OCI-LY1 (cell line): Measurements from ENCODE around the gene DYRK3.
A peak's percentile ranks its signal among the peaks of the same experiment; 100 is the strongest.

Source experiments
- H2AFZ ChIP-seq: fragments of 200-600 bp; sonication (generic), shearing (Covaris generic); 2 replicates; pipeline ENCODE4 v1.6.0; 2014; ENCODE audit warnings: antibody characterized with exemption, mild to moderate bottlenecking, low read length
- H3F3A ChIP-seq: fragments of 200-600 bp; sonication (generic), shearing (Covaris generic); 2 replicates; pipeline ENCODE4 v1.6.0; 2014; ENCODE audit warnings: mild to moderate bottlenecking, antibody characterized with exemption, low read length, moderate library complexity; ENCODE audit not compliant: insufficient read depth
- H3K27ac ChIP-seq: fragments of 200-600 bp; sonication (generic); 2 replicates; pipeline ENCODE4 v1.5.1; 2014; ENCODE audit warnings: low read length, mixed run types, mild to moderate bottlenecking, low read depth; ENCODE audit not compliant: poor library complexity, severe bottlenecking
- H3K27me3 ChIP-seq: fragments of 200-600 bp; sonication (generic); 2 replicates; pipeline ENCODE4 v1.6.0; 2014; ENCODE audit warnings: antibody characterized with exemption, mild to moderate bottlenecking, low read length, moderate library complexity; ENCODE audit not compliant: insufficient read depth
- H3K36me3 ChIP-seq: fragments of 200-600 bp; sonication (generic); 2 replicates; pipeline ENCODE4 v1.6.1; 2014; ENCODE audit warnings: mild to moderate bottlenecking, antibody characterized with exemption, low read length, moderate library complexity, mixed read lengths; ENCODE audit not compliant: insufficient read depth
- H3K4me1 ChIP-seq: fragments of 200-600 bp; sonication (generic); 2 replicates; pipeline ENCODE4 v1.5.1; 2014; ENCODE audit warnings: mild to moderate bottlenecking, low read length, moderate library complexity; ENCODE audit not compliant: insufficient read depth, severe bottlenecking
- H3K4me2 ChIP-seq: fragments of 200-600 bp; sonication (generic), shearing (Covaris generic); 2 replicates; pipeline ENCODE4 v1.6.1; 2014; ENCODE audit warnings: low read length
- H3K4me3 ChIP-seq: fragments of 200-600 bp; sonication (generic); 2 replicates; pipeline ENCODE4 v1.5.1; 2014; ENCODE audit warnings: low read length, low read depth, mild to moderate bottlenecking, mixed read lengths; ENCODE audit not compliant: poor library complexity, severe bottlenecking
- H3K79me2 ChIP-seq: fragments of 200-600 bp; shearing (Covaris generic); 2 replicates; pipeline ENCODE4 v1.6.1; 2016; ENCODE audit warnings: mixed run types, low read length, mixed read lengths; ENCODE audit not compliant: insufficient read depth
- H3K9ac ChIP-seq: fragments of 200-600 bp; sonication (generic), shearing (Covaris generic); 2 replicates; pipeline ENCODE4 v1.6.1; 2014; ENCODE audit warnings: mild to moderate bottlenecking, low read length, mixed read lengths
- H3K9me2 ChIP-seq: fragments of 200-600 bp; sonication (generic), shearing (Covaris generic); 2 replicates; pipeline ENCODE4 v1.6.1; 2014; ENCODE audit warnings: low read depth, mild to moderate bottlenecking, low read length, mixed read lengths
- H3K9me3 ChIP-seq: fragments of 200-600 bp; shearing (Covaris generic); 2 replicates; pipeline ENCODE4 v1.6.1; 2014; ENCODE audit warnings: low read length, mixed read lengths
- H4K20me1 ChIP-seq: fragments of 200-600 bp; sonication (generic), shearing (Covaris generic); 2 replicates; pipeline ENCODE4 v1.6.0; 2016; ENCODE audit warnings: mild to moderate bottlenecking, low read length; ENCODE audit not compliant: insufficient read depth
- EZH2 ChIP-seq: fragments of 200-600 bp; sonication (generic), shearing (Covaris generic); IDR thresholded peaks from 2 replicates; pipeline ENCODE4 v1.8.0; 2017; ENCODE audit warnings: borderline replicate concordance, mixed run types, mild to moderate bottlenecking, antibody characterized with exemption, low read length, moderate library complexity, mixed read lengths
- TF ChIP-seq, protein P1 (sequence below): fragments of 200-600 bp; sonication (generic), shearing (Covaris generic); IDR thresholded peaks from 2 replicates; pipeline ENCODE4 v1.5.1; 2017; ENCODE audit warnings: mild to moderate bottlenecking, antibody characterized with exemption, low read length, moderate library complexity, mixed read lengths

The DYRK3 gene

DNA sequence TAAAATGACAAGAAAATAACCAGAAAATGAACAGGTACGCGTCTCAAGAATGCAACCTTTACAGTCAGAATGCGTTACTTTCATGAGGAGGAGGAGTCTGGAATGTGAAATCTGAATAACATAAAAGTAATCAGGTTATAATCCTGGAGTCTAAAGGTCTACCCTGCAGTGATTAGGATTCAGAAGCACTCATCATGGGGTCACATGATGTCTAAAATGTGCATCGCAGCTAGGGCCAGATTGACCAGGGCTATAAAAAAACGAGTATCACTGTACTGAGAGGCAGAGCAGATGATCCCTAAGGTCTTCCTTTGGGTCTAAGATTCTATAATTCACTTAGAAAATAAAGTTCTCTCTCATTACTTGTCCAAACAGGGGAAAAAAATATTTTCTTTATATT, 30.5 kb upstream of the DYRK3 start:
- TF ChIP-seq, protein P1, sequence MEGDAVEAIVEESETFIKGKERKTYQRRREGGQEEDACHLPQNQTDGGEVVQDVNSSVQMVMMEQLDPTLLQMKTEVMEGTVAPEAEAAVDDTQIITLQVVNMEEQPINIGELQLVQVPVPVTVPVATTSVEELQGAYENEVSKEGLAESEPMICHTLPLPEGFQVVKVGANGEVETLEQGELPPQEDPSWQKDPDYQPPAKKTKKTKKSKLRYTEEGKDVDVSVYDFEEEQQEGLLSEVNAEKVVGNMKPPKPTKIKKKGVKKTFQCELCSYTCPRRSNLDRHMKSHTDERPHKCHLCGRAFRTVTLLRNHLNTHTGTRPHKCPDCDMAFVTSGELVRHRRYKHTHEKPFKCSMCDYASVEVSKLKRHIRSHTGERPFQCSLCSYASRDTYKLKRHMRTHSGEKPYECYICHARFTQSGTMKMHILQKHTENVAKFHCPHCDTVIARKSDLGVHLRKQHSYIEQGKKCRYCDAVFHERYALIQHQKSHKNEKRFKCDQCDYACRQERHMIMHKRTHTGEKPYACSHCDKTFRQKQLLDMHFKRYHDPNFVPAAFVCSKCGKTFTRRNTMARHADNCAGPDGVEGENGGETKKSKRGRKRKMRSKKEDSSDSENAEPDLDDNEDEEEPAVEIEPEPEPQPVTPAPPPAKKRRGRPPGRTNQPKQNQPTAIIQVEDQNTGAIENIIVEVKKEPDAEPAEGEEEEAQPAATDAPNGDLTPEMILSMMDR, result no peak
- no peak for TF ChIP-seq EZH2
- Histone ChIP-seq H3F3A (0 out of 2 replicates have a peak, but pooled peaks cover 3% of the 10 kb centered on the region), H2AFZ (no peak overlapping the region), H3K36me3 (peaks cover 57% of the 10 kb centered on the region; the same call in 1 of the 2 replicates), H3K9me3 (no peaks in the 10 kb centered on the region), H3K4me2 (no peak overlapping the region), H3K27me3 (no peaks in the 10 kb centered on the region), H3K4me3 (no peak overlapping the region), H3K9ac (no peak overlapping the region), H3K9me2 (no peaks in the 10 kb centered on the region), H4K20me1 (no peaks in the 10 kb centered on the region), H3K4me1 (no peaks in the 10 kb centered on the region), H3K27ac (no peak overlapping the region), H3K79me2 (no peaks in the 10 kb centered on the region)

GRCh38 chr1:206606867-206607266, 28.5 kb upstream of the DYRK3 start:
- H4K20me1 ChIP-seq, result no peaks in the 10 kb centered on the region
- no peaks in the 10 kb centered on the region for H3K27me3 ChIP-seq
- H3K27ac ChIP-seq, result no peak overlapping the region
- no peak overlapping the region for H2AFZ ChIP-seq
- peaks cover 11% of the 10 kb centered on the region for H3K4me1 ChIP-seq
- 0 out of 2 replicates have a peak, but pooled peaks cover 5% of the 10 kb centered on the region for H3K79me2 ChIP-seq
- 0 out of 2 replicates have a peak, but pooled peaks cover 3% of the 10 kb centered on the region for H3F3A ChIP-seq
- no peaks in the 10 kb centered on the region for H3K9me2 ChIP-seq
- H3K9me3 ChIP-seq, result no peaks in the 10 kb centered on the region
- no peak overlapping the region for H3K9ac ChIP-seq
- TF ChIP-seq EZH2, result no peak
- TF ChIP-seq, protein P1, result peak; percentile 54; the same call in 1 of the 2 replicates
- peaks cover 50% of the 10 kb centered on the region; the same call in 1 of the 2 replicates for H3K36me3 ChIP-seq
- H3K4me2 ChIP-seq, result no peak overlapping the region
- no peak overlapping the region for H3K4me3 ChIP-seq

DNA sequence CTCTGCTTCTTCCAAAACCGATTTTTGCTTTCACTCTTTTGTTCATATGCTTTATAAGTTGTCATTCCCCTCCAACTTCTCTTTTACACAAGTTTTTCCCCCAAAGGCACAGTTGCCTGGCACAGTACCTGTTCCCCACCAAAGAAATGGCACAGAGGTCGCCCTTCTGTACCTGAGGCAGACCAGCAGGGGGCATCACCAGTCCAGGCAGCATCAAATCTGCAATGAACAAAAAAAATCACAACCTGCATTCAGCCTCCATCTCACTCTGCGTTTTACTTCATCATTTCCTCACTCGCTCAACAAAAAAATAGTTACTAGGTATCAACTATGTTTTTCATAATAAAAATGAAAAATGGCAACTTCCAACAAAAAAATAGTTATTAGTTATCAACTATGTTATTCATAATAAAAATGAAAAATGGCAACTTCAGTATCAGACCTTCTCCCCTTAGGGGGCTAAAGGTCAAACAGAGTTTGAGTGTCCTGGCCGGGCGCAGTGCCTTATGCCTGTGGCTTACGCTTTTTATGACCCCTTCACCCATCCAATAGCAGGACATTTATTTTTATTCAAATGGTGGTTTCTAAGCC, 27.1 kb upstream of the DYRK3 start:
- no peak overlapping the region for H3K27ac ChIP-seq
- 0 out of 2 replicates have a peak, but pooled peaks cover 3% of the 10 kb centered on the region for H3F3A ChIP-seq
- H3K36me3 ChIP-seq, result peaks cover 36% of the 10 kb centered on the region; the same call in 1 of the 2 replicates
- H3K9me3 ChIP-seq, result no peaks in the 10 kb centered on the region
- H3K4me1 ChIP-seq, result peaks cover 12% of the 10 kb centered on the region
- H3K79me2 ChIP-seq, result 0 out of 2 replicates have a peak, but pooled peaks cover 5% of the 10 kb centered on the region
- no peaks in the 10 kb centered on the region for H3K27me3 ChIP-seq
- no peak overlapping the region for H3K4me3 ChIP-seq
- no peak overlapping the region for H3K4me2 ChIP-seq
- no peaks in the 10 kb centered on the region for H4K20me1 ChIP-seq
- no peak overlapping the region for H2AFZ ChIP-seq
- TF ChIP-seq EZH2, result no peak
- TF ChIP-seq, protein P1, result peak; percentile 92
- no peaks in the 10 kb centered on the region for H3K9me2 ChIP-seq
- H3K9ac ChIP-seq, result no peak overlapping the region
